T-helper 2 cell treated with Interferon-gamma antibody and Interleukin-4, amounts not matched to agents 100 ng/mL and 5 ng/mL, for 36 hours (primary cell): ENCODE results near the gene PTPRA. TPM values are rescaled to one million over a fixed set of nuclear protein-coding genes. Genes with fewer than 3 reads are reported as not detected.
"Not testable (repeated sequence)": the region's sequence is repeated elsewhere in the genome, so short reads cannot be mapped to it uniquely, and the experiment has no call there.

Experiments used
- intact Hi-C: fragments of 100-400 bp; cut with micrococcal nuclease; formaldehyde crosslinking; loops from one replicate; pipeline ENCODE4 v1.15.1; 2023
- total RNA-seq: library from RNA; stranded (reverse); gene quantifications from 2 replicates; pipeline ENCODE4 v1.2.3, GENCODE V29; 2022

The PTPRA gene
- total RNA-seq, 1 donor from 2014 or later: 70.2 TPM

DNA sequence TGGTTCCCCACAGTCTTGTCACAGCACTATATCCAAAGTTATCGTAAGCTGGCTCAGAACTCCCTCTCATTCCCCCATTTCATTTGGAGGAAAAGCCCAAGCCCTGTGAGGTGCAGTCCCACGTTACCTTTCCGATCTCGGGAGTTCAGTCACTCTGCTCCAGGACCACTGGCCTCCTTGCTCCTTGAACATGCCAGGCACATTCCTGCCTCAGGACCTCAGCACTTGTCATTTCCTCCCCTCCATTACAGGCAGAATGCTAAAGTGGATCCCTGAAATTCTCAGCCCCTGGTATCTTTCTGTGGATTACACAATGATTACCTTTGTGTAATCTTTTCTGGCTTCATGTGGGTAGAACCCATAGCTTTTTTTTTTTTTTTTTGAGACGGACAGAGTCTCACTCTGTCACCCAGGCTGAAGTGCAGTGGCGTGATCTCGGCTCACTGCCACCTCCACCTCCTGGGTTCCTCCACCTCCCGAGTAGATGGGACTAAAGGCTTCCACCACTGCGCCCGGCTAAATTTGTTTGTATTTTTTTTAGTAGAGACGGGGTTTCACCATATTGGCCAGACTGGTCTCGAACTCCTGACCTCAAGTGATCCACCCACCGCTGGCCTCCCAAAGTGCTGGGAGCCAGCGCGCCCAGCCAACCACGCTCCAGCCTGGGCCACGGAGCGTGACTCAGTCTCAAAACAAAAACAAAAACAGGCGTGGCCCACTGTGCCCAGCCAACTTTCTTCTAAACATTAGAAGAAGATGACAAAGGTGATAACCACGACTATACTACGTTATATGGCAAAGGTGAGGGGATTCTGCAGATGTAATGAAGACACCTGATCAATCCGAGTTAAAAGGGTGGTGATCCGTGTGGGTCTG is 194.1 kb downstream of the PTPRA start:
- intact Hi-C loops: no loop called here

DNA sequence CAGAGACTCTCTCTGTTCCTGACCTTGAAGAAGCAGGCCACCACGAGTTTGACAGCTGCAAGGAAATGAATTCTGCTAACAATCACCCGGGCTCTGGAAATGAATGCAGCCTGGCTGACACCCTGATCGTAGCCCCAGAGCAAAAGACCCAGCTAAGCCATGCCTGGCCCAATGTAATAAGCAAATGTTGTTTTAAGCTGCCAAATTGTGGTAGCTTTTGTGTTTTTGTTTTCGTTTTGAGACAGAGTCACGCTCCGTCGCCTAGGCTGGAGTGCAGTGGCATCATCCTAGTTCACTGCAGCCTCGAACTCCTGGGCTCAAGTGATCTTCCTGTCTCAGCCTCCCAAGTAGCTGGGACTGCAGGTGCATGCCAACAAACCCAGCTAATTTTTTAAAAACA is 194.8 kb downstream of the PTPRA start:
- intact Hi-C loops: no loop called here

DNA sequence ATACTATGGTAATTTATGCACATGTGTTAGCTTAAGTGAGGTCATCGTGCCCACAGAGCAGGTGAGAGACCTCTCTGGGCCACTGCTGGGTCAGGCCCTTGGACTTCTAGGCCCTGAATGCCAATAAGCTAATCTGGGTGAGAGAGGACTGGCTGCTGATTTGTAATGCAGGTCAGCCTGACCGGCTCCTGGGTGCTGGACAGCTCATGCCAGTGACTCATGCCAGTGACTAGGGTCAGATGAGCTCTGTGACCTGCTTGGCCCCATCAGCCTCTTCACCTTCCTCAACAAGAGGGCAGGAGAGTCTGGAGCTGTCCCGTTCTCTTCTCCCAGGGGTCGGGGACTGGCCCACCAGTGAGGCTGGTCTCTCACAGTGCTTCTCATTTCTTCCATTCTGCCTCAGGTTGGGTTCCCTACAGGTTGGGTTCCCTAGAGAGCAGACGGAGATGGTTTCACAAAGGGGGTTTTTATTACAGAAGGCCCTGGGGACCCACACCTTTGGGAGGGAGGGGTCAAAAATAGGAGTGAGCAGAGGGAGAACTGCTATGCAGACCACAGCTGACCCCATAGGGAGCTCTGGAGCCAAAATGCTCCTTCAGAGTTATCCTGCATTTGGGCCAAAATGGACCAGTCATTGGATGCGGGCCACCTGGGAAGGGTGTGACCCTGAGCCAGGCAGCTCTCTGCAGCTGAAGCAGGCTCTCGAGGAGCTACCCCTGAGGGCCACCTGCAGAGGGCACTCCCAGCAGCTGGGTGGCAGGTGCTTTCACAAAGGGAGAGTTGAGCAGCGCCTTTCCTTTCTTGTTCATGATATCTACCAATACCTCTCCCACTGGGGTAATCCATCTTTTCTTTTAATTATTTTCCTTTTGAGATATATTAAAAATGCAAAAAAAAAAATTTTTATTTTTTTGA is 196.0 kb downstream of the PTPRA start:
- intact Hi-C loops: no loop called here

DNA sequence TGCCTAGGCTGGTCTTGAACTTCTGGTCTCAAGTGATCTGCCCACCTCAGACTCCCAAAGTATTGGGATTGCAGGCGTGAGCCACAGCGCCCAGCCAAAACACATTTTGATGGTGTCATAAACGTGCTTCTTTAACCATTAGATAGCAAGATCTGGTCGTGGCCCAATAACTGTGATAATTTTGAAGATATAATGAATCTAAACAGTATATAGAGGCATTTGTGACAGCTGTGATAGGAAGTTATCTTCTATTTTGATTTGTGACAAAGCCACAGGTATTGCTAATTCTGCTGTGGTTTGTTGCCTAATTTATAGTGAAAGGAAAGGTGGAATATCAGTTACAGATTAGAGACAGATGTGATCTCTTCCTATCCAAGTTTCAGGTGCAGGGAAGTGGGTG is 197.4 kb downstream of the PTPRA start:
- intact Hi-C loops: no loop called here

DNA sequence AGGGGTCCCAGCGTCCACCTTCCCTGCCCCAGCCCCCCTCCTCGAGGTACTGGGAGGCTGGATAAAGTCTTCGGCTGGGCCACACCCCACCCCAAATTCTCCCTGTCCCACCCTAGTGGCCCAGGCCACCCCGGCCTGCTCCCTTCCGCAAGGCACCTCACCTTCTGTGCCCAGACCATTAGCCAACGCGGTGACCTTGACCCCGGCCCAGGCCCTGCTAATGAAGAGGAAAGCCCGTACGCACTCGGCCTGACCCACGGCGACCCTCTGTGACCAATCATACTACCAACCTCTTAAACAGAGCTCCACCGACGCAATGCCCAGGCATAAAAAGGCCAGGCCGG is 198.0 kb downstream of the PTPRA start:
- intact Hi-C loops: no loop called here

DNA sequence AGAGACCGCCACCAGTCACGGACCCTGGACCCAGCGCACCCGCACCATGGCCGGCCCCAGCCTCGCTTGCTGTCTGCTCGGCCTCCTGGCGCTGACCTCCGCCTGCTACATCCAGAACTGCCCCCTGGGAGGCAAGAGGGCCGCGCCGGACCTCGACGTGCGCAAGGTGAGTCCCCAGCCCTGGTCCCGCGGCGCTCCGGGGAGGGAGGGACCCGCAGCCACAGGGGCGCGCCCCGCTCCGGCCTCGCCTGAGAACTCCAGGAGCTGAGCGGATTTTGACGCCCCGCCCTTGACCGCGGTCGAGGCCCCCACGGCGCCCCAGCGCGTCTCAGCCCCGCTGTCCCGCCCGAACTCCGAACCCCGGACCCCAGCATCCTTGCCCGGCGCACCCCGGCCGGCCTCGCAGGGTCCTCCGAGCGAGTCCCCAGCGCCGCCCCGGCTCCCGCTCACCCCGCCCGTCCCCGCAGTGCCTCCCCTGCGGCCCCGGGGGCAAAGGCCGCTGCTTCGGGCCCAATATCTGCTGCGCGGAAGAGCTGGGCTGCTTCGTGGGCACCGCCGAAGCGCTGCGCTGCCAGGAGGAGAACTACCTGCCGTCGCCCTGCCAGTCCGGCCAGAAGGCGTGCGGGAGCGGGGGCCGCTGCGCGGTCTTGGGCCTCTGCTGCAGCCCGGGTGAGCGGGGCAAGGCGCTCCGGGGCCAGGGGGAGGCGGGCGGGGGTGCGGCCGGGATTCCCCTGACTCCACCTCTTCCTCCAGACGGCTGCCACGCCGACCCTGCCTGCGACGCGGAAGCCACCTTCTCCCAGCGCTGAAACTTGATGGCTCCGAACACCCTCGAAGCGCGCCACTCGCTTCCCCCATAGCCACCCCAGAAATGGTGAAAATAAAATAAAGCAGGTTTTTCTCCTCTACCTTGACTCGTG is 198.6 kb downstream of the PTPRA start, which contains the start of gene OXT:
OXT (plus strand) TSS at position 11 of the 920 bp plus-strand sequence; CDS start at position 47, 36 bp downstream.
- intact Hi-C loops: no loop called here

DNA sequence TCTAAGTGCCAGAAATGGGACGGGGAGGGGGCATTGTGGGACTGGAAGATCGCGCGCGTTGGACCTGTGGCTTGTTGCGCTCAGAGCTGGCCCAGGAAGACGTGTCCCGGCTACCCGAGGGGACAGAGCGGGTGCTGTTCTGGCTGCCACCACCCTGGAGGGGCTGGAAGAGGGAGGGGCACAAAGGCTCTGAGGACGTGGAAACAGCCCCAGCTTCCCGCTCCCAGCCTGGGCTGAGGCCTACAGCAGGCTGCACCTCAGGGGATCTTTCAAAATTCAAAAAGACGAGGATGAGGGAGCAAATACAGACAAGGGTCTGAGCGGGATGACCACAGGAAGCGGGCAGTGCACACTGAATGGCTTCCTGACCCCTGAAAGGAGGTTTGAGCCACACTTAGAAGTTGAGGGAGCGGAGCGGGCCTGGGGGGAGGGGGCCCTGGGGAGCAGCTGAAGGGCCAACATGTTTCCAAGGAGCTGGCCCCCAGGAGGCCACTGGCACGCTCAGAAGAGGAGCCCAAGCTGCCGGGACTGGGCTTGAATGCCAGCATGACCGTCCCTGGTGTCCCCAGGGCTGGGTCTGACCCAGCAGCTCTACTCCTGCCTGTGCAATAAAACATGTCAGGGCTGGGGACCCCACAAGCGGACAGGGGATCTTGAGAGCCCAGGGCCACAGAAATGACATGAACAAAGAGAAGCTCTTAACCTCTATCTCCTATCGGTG is 199.4 kb downstream of the PTPRA start:
- intact Hi-C loops: no loop called here

DNA sequence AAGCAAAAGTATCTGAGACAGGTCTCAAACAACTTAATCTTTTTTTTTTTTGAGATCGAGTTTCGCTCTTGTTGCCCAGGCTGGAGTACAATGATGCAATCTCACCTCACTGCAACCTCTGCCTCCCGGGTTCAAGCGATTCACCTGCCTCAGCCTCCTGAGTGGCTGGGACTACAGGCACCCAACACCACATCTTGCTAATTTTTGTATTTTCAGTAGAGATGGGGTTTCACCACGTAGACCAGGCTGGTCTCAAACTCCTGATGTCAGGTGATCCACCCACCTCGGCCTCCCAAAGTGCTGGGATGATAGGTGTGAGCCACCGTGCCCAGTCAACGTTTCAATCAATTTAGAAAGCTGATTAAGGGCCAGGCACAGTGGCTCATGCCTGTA is 200.0 kb downstream of the PTPRA start:
- intact Hi-C loops: not testable (repeated sequence)

DNA sequence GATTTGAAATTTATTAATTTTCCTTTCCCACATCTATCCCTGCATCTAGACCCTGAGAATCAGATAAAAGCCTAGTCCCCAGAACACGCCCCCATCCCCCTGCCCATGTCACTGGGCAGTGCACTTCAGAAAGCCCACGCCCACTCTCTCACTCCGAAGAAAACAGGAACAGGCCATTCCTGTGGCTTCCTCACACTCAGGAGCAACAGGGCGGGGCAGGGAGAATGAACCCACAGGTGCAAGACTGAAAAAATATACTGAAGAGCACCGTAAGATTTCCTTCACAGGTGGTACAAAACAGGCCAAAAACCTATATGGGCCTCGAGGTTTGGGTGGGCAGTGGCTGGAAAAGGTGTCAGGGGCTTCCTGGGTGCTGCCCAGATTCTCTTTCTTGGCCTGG is 201.5 kb downstream of the PTPRA start:
- intact Hi-C loops: no loop called here

DNA sequence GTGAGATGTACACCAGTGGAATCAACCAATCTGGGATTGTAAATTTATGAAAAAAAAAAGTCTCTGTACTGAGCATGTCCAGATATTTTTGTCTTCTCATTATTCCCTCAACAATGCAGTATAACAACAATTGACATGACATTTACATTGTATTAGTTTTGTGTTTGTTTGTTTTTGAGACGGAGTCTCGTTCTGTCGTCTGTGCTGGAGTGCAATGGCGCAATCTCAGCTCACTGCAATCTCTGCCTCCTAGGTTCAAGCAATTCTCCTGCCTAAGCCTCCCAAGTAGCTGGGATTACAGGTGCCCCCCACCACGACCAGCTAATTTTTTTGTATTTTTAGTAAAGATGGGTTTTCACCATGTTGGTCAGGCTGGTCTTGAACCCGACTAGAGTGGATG is 202.0 kb downstream of the PTPRA start:
- intact Hi-C loops: not testable (repeated sequence)

DNA sequence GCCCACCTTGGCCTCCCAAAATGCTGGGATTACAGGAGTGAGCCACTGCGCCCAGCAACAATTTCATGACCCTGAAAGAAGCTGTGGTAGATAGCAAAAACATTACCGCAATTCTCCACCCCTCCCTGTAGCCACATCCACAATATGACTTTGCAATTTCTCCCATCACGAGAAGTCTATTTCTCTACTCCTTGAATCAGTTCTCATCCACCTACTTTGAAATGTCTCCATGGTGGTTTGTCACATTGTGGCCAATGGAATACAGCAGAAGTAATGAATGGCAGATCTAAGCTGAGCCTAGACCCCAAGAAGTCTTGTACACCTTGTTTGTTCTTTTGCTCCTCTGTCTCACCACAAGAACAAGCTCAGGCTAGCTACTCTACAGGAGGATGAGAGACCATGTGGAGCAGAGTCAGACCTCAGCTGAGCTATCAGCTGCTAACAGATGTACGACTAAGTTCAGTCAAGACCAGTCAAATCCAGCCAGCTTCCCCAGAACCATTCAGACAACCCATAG is 204.4 kb downstream of the PTPRA start:
- intact Hi-C loops: loop anchor here (2.0 kb wide), 1 partner anchor 23 kb away; no protein-coding TSS in a partner anchor

DNA sequence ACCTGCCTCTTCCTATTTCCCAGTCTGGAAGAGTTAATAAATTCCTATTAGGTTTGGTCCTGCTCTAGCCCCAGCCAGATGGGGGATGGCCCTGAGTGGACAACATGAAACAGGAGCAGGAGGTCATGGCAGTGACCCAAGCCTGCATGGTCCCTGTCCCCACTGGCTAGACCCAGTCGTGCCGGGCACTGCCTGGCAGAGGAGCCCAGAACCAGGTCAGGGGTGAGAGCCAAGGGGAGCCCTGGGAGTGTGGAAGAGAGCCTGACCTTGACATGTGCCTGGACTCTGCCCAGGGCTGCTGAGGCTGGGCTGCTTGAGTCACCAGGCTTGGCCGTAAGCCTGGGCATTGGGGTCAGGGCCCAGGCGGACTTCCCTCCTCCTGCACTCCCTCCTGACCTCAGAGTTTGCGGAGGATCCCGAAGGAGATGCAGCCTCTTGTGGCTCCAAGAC is 207.7 kb downstream of the PTPRA start:
- intact Hi-C loops: no loop called here

DNA sequence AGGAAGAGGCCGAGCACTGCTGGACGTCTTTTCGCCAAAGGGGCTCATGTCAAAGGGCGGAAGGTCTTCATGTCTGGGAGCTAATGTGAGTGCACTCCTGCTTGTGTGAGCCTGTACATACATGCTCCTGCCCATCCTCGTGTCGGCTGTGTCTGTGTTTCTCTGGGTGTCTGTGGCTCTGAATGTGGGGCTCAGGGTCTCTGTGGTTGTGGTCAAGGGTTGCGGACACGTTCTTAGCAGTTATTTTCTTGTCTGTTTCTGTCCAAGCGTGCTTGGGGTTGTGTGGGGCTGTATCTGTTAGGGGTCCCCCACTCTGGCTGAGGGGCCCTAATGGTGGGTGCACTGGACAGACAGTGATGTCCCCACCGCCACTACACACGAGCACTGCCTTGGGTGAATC is 208.4 kb downstream of the PTPRA start:
- intact Hi-C loops: no loop called here

DNA sequence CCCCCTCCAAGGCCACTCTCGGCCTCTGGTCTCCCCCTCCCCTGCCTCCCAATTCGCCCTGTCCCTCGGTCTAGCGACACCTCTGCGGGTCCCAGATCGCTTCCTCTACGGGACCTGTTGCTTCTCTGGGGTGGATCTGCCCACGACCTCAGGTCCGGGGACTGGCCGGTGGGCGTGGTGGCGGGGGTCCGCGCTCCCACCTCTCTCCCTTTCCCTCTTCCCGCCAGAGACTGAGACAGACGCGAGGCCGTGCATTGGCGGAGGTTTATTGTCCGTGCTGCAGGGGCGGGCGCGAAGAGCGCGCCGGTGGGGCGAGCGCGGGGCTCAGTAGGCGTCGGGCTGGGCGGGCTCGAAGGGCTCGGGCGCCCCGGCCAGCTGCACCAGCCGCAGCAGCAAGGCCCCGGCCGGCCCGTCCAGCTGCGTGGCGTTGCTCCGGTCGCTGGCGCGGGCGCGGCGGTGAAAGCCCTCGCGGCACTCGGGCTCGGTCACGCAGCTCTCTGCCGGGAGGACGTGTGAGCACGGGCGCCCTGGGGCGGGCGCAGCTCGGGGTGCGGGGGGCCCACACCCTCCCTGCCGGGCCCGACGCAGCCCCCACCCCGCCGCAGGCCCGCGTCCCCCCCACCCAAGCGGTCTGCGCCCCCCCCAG is 209.1 kb downstream of the PTPRA start:
- intact Hi-C loops: no loop called here

DNA sequence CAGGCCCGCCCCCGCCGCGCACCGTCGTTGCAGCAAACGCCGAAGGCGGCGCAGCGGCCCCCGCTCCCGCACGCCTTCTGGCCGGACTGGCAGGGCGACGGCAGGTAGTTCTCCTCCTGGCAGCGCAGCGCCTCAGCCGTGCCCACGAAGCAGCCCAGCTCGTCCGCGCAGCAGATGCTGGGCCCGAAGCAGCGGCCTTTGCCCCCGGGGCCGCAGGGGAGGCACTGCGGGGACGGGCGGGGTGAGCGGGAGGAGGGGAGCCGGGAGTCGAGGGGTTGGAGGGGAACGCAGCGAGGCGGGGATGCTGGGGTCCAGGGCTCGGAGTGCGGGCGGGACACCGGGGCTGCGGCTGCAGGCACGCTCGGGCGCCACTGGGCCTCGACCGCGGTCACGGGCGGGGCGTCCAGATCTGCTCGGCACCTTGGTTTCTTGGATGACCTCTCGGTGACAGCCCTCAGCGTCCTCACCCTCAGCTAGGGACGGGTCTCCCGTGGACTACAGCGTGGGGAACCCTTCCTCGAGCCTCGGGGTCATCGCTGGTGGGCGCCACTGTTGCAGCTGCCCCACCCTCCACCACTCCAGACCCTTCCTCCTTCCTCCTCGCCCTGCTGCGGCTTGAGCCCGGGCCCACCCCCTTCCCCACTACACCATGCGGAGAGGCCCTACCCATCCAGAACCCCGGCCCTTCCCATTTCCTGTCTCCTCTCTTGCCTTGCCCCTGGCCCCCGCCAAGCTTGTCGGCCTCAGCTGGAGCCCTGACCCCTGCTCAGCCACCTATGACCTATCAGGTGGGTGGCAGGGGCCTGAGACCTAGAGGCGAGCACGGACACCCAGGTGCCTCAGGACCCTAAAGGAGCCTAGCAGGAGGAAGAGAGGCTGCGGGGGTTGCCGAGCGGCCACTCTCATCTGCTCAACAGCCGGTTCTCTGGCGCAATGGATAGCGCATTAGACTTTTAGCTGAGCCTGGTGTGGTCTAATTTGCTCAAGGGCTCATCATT is 210.0 kb downstream of the PTPRA start:
- intact Hi-C loops: no loop called here

DNA sequence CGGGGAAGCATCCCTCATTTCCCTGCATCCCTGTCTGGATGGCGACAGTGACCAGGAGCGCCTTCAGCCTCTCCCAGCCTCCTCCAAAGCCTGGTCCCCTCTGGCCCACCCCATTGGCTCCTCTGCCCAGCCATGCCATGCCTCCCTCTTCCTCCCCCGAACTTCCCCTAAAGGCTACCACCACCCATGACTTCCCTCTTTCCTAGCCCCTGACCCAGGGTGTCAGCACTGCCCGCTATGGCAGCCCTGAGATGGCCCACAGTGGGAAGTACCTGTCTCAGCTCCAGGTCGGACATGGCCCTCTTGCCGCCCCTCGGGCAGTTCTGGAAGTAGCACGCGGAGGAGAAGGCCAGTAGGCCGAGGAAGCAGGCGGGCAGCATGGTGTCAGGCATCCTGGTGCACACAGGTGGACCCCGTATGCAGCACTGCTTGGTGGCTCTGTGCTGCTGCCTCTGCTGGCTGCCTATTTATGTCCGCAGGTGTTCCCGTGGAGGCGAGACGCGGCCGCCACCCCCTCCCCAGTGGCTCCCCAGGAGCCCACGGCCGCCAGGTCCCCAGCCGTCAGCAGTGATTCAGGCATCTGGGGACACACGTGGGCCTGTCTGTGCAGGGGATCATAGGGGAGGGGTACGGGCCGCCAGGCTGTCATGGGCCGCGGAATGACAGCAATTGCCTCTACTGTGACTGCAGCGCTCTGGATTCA is 211.2 kb downstream of the PTPRA start, which contains the start of gene AVP:
AVP (minus strand) TSS at position 442 of the 703 bp plus-strand sequence; CDS start at position 392, 50 bp downstream.
- intact Hi-C loops: no loop called here

DNA sequence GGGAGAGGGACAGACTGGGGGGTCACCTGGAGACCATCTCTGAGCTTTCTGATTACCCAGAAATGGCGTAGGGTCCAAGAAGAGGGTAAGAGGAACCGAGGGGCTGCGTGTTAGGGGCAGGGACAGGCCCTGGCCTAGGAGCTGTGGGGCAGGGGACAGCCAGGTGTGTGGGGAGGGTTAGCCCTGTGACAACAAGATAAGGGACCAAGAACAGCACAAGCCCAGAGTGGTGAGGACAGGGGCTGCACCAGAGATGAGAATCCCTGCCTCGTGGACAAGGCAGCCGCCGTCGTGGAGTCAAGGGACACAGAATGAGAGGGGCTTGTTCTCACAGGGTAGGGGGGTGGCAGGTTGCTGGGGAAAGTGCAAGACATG is 211.7 kb downstream of the PTPRA start:
- intact Hi-C loops: no loop called here
